ENCODE data around the gene EIF4G3. TPM values are rescaled to one million over a fixed set of nuclear protein-coding genes. Genes with fewer than 3 reads are reported as not detected.

Gene EIF4G3
- total RNA-seq, 1 donor from 2014 or later, result 66.0 TPM

DNA sequence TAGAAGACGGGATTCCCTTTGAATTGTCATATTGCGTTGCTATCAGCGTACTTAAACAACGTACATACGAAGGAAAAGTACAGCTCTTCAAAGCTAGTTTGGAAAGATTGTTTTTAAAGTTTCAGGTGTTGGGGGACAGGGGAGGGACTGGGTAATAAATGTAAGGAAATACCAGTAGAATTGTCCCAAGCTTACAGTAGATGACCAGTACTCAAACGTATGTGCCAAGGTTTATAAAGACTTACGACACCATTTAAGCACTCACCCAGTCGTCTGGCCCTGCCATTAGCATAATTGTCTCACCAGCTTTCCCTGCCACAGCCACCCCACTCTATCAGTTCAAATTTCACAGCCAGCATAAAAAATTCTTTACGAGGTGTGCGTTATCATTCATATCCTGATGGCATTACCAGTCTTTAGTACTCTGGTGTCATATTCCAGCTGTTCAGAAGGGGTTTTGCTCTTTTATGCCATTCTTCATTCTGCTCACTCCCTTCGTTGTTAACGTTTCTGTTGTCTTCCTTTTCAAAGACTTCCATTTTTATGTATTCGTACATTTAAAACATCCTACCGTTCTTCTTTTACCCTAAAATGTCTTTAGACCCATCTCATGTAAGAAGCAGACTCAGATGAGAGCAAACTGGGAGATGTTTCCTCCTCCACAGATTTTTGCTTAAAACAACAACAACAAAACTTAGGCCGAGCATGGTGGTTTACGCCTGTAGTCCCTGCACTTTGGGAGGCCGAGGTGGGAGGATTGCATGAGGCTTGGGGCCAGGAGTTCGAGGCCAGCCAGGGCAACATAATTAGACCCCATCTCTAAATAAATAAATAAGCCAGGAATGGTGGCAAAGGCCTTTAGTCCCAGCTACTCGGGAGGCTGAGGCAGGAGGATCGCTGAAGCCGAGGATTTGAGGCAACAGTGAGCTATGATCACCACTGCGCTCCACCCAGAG, 388.6 kb downstream of the EIF4G3 start:
- Mint-ChIP-seq H3K4me1 (ENCODE audit: low read depth) (peaks cover 25% of the 10 kb centered on the region), H3K9me3 (no peaks in the 10 kb centered on the region), H3K27me3 (ENCODE audit: low read depth) (no peaks in the 10 kb centered on the region), H3K36me3 (ENCODE audit: low read depth) (peaks cover 16% of the 10 kb centered on the region), H3K27ac (peak overlapping the region; percentile 94), H3K4me3 (ENCODE audit: low read depth) (peak overlapping the region; percentile 90)
- intact Hi-C loops (cut with micrococcal nuclease), result loop anchor here (2.0 to 5.0 kb wide), 3 partner anchors 55 to 409 kb away; partner anchors contain the start of gene SH2D5
- DNase-seq (ENCODE audit: low spot score), result no peak

DNA sequence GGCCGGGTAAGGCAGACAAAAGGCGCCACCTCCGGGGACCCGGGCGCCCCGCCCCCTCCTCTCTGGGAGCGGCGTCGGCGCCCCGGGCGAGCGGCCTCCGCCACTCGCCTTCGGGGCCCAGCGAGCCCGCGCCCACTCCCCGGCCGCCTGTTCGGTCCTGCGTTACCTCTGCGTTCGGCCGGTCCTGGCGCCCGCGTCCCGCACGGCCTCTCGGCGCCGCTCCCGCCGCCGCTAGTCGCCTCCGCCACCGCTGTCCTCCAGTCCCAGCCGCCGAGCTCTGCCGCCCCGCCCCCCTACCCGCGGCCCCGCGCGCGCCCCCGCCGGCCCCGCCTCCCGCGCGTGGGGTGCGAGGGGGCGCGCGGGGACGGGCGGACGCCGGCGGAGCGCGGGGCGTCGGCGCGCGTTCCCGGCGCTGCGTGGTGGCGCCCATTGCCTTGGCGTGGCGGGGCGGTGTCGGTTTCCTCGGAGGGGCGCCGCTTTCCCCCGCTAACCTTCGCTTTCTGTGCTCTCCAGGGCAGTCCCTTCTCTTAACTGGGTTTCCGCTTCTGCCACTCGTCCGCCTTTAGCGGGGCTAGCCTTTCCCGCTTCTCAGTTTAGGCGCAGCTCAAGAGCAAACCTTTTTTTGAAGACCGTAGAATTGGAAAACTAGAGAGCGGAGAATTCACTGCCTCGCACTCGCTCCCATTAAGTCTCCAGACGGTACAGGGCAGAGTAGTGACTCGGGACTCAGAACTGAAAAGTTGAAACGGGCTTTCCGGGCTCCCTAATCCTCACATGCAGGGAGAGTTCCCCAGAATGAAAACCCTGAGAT, 389.5 kb downstream of the EIF4G3 start, which contains the start of gene HP1BP3:
Gene HP1BP3, minus strand, starts transcription at position 279 of the 811 bp plus-strand sequence. CDS start 6,867 bp downstream, outside the sequence.
- peaks cover 16% of the 10 kb centered on the region for H3K36me3 Mint-ChIP-seq (ENCODE audit: low read depth)
- DNase-seq (ENCODE audit: low spot score), result peak; percentile 81
- H3K27me3 Mint-ChIP-seq (ENCODE audit: low read depth), result no peaks in the 10 kb centered on the region
- no peaks in the 10 kb centered on the region for H3K9me3 Mint-ChIP-seq
- peaks cover 25% of the 10 kb centered on the region for H3K4me1 Mint-ChIP-seq (ENCODE audit: low read depth)
- peak within 1 kb of the TSS; percentile 98 for H3K27ac Mint-ChIP-seq
- intact Hi-C loops (cut with micrococcal nuclease), result loop anchor here (2.0 to 5.0 kb wide), 3 partner anchors 54 to 410 kb away; partner anchors contain the start of gene SH2D5
- H3K4me3 Mint-ChIP-seq (ENCODE audit: low read depth), result peak within 1 kb of the TSS; percentile 98

DNA sequence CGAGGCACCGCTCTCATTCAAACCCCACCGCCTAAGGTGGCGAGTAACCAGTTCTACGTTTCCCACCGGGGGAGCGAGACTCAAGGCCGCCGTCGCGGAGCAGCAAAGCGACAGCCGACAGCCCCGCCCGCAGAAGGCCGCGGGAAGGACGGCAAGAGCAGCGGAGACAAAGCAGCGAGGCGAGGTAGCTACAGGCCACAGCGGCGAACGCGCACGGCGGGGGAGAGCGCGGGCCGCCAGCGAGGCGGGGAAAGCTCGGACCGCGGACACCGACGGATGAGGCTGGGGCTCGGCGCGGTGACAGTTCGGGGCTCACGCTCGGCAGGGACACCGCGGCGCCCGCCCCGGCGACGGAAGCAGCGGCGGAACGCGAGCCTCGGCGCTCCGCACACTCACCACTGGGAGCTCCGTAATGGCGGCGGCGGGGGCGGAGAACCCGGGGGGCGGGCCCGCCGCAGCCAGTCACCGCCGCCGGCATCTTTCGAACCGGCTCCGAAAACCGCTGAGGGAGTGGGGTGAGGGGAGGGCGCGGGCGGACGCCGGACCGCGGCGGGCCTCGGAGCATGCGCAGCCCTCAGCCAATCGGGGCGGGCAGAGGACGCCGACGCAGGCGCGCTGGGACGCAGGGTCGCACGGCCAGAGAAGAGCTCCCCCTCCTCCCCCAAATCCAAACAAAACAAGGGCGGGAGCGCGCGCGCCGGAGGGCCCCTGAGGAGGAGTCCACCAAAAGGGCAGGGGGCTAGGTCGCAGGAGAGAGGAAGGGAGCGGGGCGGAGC, 390.3 kb downstream of the EIF4G3 start:
- no peaks in the 10 kb centered on the region for H3K9me3 Mint-ChIP-seq
- intact Hi-C loops (cut with micrococcal nuclease), result loop anchor here (2.0 to 5.0 kb wide), 3 partner anchors 54 to 411 kb away; partner anchors contain the start of gene SH2D5
- DNase-seq (ENCODE audit: low spot score), result peak; percentile 96

DNA sequence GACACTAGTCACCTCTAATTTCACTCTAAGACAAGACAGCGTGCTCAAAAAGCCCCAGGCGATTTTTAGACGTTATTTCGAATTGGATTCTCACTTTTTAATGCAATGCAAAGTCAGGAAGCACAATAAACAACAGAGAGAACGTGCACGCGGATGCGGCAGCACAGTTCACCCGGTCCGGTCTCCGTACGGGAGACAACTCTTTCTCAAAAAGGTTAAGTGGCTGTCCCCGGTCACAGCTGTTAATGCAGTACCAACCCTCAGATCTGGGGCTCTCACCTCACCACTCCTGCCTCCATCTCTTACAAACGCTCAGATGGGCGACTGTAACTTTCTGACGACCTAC, 390.8 kb downstream of the EIF4G3 start:
- Mint-ChIP-seq H3K4me1 (ENCODE audit: low read depth) (peaks cover 30% of the 10 kb centered on the region), H3K27me3 (ENCODE audit: low read depth) (no peaks in the 10 kb centered on the region), H3K9me3 (no peaks in the 10 kb centered on the region), H3K36me3 (ENCODE audit: low read depth) (peaks cover 20% of the 10 kb centered on the region), H3K27ac (peak overlapping the region; percentile 98), H3K4me3 (ENCODE audit: low read depth) (peak overlapping the region; percentile 98)
- intact Hi-C loops (cut with micrococcal nuclease), result loop anchor here (1.0 to 5.0 kb wide), 4 partner anchors 53 to 411 kb away; partner anchors contain the start of genes EIF4G3 and SH2D5
- no peak for DNase-seq (ENCODE audit: low spot score)

More for the DNA sequence above, 390.3 kb downstream of the EIF4G3 start:
- H3K4me1 Mint-ChIP-seq (ENCODE audit: low read depth), result peaks cover 25% of the 10 kb centered on the region
- peak overlapping the region; percentile 98 for H3K4me3 Mint-ChIP-seq (ENCODE audit: low read depth)
- peak overlapping the region; percentile 98 for H3K27ac Mint-ChIP-seq
- H3K36me3 Mint-ChIP-seq (ENCODE audit: low read depth), result peaks cover 16% of the 10 kb centered on the region
- H3K27me3 Mint-ChIP-seq (ENCODE audit: low read depth), result no peaks in the 10 kb centered on the region

DNA sequence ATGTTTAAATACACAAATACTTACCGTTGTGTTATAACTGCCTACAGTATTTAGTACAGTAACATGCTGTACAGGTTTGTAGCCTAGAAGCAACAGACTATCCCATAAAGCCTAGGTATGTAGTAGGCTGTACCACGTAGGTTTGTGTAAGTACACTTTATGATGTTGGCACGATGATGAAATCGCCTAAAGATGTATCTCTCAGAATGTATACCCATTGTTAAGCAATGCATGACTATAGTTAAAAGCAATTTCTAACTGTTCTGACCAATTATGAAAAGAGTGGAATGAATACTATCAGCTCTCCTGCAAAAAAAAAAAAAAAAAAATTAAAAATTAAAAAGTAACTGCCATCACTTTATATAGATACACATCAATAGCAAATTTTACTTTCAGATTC, 401.0 kb downstream of the EIF4G3 start:
- no peak overlapping the region for H3K4me3 Mint-ChIP-seq (ENCODE audit: low read depth)

DNA sequence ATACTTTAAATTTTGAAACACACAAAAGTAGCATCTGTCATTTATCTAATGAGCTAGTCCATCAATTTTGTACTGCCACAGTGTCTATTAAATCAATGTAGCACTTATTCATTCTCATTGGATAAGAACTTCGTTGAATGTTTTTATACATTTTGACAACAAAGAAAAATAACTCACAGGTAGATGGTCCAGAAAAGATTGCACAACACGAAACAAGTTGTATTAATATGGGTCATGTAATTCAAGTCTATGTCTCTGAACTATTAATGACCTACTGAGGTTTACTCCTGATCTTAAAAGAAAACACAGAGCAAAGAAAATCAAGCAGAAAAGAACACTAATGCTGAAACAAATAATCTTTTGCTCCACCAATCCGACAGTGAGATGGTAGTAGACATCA, 404.9 kb downstream of the EIF4G3 start:
- Mint-ChIP-seq H3K36me3 (ENCODE audit: low read depth) (peaks cover 75% of the 10 kb centered on the region), H3K27ac (no peak overlapping the region), H3K4me1 (ENCODE audit: low read depth) (peaks cover 3% of the 10 kb centered on the region), H3K4me3 (ENCODE audit: low read depth) (no peak overlapping the region), H3K9me3 (no peaks in the 10 kb centered on the region), H3K27me3 (ENCODE audit: low read depth) (no peaks in the 10 kb centered on the region)
- no peak for DNase-seq (ENCODE audit: low spot score)
- intact Hi-C loops (cut with micrococcal nuclease), result no loop called here

More for the DNA sequence above, 401.0 kb downstream of the EIF4G3 start:
- no peaks in the 10 kb centered on the region for H3K9me3 Mint-ChIP-seq
- H3K27ac Mint-ChIP-seq, result no peak overlapping the region
- H3K36me3 Mint-ChIP-seq (ENCODE audit: low read depth), result peaks cover 77% of the 10 kb centered on the region
- no peaks in the 10 kb centered on the region for H3K27me3 Mint-ChIP-seq (ENCODE audit: low read depth)
- peaks cover 19% of the 10 kb centered on the region for H3K4me1 Mint-ChIP-seq (ENCODE audit: low read depth)
- DNase-seq (ENCODE audit: low spot score), result no peak
- intact Hi-C loops (cut with micrococcal nuclease), result no loop called here

DNA sequence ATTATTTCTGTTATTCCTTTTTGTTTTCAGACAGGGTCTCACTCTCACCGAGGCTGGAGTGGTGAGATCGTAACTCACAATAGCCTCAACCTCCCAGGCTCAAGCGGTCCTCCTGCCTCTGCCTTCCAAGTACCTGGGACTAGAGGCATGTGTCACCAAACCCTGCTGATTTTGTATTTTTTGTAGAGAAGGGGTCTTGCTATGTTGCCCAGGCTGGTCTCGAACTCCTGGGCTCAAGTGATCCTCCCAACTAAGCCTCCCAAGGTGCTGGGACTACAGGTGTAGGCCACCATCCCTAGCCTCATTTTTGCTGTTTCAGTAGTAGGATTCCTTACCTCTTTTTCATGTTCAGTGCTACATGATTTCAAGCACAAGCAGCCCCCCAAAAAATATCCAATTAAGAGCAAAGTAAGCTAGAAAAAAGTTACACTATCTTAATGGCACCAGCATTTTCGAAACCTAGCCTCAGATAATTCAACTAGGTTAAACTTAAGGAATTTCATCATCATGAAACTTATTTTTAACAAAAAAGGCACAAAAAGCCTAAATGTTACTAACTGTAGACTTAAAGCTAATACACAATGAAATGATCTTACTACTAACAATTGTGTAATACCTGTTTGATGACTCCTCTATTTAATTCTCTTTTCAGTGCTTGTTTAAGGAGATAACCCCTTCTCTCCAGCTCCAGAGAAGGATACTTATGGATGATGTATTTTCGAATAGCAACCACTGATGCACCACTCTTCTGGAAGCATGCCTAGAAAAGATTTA, 406.2 kb downstream of the EIF4G3 start:
- intact Hi-C loops (cut with micrococcal nuclease), result no loop called here
- no peak for DNase-seq (ENCODE audit: low spot score)
- peaks cover 78% of the 10 kb centered on the region for H3K36me3 Mint-ChIP-seq (ENCODE audit: low read depth)
- no peaks in the 10 kb centered on the region for H3K4me1 Mint-ChIP-seq (ENCODE audit: low read depth)
- no peak overlapping the region for H3K27ac Mint-ChIP-seq
- no peaks in the 10 kb centered on the region for H3K9me3 Mint-ChIP-seq
- H3K4me3 Mint-ChIP-seq (ENCODE audit: low read depth), result no peak overlapping the region
- H3K27me3 Mint-ChIP-seq (ENCODE audit: low read depth), result no peaks in the 10 kb centered on the region

DNA sequence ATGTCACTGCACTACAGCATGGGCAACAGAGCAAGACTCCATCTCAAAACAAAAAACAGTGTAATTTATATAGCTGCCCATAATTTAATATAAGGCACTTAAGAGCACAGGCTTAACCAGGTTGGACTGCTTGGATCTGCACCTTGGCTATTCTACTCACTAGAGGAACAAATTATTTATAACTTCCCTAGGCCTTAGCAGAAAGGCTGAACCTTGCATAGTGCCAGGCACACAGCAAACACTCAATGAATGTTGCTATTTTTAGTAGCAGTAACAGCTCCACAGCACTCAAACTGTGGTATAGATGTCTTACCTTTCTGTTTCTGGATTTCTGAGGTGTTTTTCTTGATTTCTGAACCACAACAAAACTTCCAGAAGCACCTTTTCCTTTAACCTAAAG, 409.4 kb downstream of the EIF4G3 start:
- Mint-ChIP-seq H3K4me1 (ENCODE audit: low read depth) (no peaks in the 10 kb centered on the region), H3K9me3 (no peaks in the 10 kb centered on the region), H3K36me3 (ENCODE audit: low read depth) (peaks cover 80% of the 10 kb centered on the region), H3K27me3 (ENCODE audit: low read depth) (no peaks in the 10 kb centered on the region), H3K27ac (no peak overlapping the region), H3K4me3 (ENCODE audit: low read depth) (no peak overlapping the region)
- no peak for DNase-seq (ENCODE audit: low spot score)
- intact Hi-C loops (cut with micrococcal nuclease), result no loop called here

DNA sequence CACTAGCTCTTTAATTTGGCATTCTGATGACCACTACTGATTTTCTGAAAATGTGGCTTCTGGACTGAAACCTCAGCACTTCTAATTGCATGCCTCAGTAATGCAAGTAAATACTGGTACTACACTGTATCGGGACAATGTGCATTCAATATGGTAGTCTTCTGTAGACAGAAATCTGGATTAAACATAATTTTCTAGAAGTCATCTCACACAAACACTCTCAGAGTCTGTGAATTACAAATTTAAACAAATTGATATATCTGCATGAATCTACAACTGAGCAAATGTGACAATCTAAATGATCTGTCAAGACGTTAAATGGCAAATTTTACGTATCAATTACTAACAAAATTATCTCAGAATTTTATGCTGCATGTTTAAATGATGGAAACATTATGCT, 413.3 kb downstream of the EIF4G3 start:
- peaks cover 80% of the 10 kb centered on the region for H3K36me3 Mint-ChIP-seq (ENCODE audit: low read depth)
- no peaks in the 10 kb centered on the region for H3K27me3 Mint-ChIP-seq (ENCODE audit: low read depth)
- H3K4me1 Mint-ChIP-seq (ENCODE audit: low read depth), result no peaks in the 10 kb centered on the region
- H3K9me3 Mint-ChIP-seq, result no peaks in the 10 kb centered on the region
- no peak overlapping the region for H3K27ac Mint-ChIP-seq
- intact Hi-C loops (cut with micrococcal nuclease), result no loop called here
- DNase-seq (ENCODE audit: low spot score), result no peak
- no peak overlapping the region for H3K4me3 Mint-ChIP-seq (ENCODE audit: low read depth)

DNA sequence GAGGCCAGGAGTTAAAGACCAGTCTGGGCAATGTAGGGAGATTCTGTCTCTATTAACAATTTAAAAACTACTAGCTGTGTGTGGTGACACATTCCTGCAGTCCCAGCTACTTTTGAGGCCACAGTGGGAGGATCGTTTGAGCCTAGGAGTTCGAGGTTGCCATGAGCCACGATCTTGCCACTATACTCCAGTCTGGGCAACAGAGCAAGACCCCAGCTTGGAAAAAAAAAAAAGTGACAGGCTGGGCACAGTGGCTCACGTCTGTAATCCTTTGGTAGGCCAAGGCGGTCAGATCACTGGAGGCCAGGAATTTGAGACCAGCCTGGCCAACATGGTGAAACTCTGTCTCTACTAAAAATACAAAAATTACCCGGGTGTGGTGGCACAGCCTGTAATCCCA, 416.4 kb downstream of the EIF4G3 start:
- DNase-seq (ENCODE audit: low spot score), result no peak
- no peaks in the 10 kb centered on the region for H3K27me3 Mint-ChIP-seq (ENCODE audit: low read depth)
- peaks cover 78% of the 10 kb centered on the region for H3K36me3 Mint-ChIP-seq (ENCODE audit: low read depth)
- intact Hi-C loops (cut with micrococcal nuclease), result no loop called here
- H3K4me3 Mint-ChIP-seq (ENCODE audit: low read depth), result no peak overlapping the region
- H3K27ac Mint-ChIP-seq, result no peak overlapping the region
- no peaks in the 10 kb centered on the region for H3K4me1 Mint-ChIP-seq (ENCODE audit: low read depth)
- no peaks in the 10 kb centered on the region for H3K9me3 Mint-ChIP-seq

All from activated T-helper 2 cell treated with anti-CD3 and anti-CD28 coated beads, Interferon-gamma antibody, Interleukin-2, Interleukin-4, amounts not matched to agents 10 μg/mL and 5 μg/mL and 100 μg/mL, durations not matched to agents 14 hours and 24 hours and 36 hours (primary cell).